DMS53 treated with DMSO at 0.1 percent for 48 hours (cell line): ENCODE data around the gene ZFP92.
"Not testable (repeated sequence)": the region's sequence is repeated elsewhere in the genome, so short reads cannot be mapped to it uniquely, and the experiment has no call there.

ENCODE experiments used
- DNase-seq: peaks from one replicate; lab custom pipeline; 2025; ENCODE audit not compliant: unreplicated experiment; lab: John Stamatoyannopoulos, UW

Gene ZFP92

DNA sequence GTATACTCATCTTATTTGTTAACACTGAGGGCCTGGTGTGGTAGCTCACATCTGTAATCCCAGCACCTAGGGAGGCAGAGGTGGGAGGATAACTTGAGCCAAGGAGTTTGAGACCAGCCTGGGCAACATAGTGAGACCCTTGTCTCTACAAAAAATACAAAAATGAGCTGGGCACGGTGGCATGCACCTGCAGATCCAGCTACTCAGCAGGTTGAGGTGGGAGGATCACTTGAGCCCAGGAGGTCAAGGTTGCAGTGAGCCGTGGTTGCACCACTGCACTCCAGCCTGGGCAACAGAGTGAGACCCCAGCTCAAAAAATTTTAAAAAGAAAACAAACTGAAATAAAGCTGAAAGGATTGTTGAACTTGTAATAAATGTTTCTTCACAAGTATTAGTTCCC is 26.3 kb upstream of the ZFP92 start:
- DNase-seq: not testable (repeated sequence)

GRCh38 chrX:153386097-153386496 is 25.2 kb upstream of the ZFP92 start:
- no peak for DNase-seq

DNA sequence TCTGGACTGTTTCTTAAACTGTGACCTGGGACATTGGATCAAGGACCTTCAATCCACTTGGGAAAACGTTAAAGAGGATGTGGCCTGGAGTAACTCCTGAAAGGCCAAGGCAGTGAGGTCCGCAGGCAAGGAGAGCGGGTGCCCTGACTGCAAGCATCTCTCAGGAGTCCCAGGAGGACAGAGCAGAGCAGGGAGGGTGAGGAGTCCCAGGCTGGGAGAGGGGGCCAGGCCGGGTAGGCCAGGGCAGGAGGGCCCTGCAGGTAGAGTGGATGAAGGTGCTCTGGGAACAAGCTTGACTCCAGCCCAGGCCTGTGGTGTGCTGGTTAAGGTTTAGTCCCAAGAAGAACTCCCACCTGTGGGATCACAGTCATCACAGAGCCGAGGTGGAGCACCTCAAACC is 23.9 kb upstream of the ZFP92 start:
- no peak for DNase-seq

DNA sequence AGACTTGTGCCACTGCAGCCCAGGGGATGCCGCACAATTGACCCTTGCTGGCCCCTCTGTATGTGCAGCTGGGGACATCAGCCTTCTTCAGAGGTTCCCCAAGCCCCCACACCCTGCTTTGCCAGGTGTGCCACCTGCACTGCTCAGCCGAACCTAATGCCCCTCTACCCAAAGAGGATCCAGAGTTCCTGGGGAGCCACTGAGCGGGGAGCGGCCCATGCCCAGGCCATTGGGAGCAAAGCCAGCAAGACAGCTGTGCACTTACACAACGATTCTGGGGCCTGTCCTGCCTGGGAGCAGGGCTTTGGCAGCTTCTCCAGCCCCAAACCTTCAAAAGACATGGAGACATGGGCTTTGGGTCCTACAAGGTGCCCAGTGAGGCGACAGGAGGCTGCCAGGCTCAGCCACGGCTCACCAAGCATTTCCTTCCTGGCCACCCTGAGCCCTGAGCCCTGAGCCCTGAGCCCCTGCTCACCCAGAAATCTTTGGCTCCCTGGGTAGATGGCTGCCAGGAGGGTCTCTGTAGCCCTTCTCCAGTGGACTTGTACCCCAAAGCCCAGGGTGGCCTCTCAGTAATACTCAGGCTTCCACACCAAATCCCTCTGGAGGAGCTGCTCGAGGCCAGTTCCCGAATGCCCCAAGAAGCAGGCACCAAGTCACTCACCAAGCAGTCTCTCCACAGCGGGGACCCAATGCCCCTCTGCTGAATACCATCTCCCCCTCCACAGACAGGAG is 23.1 kb upstream of the ZFP92 start:
- no peak for DNase-seq

- no peak for DNase-seq
These were observed 22.4 kb upstream of the ZFP92 start for GRCh38 chrX:153388722-153389459.

DNA sequence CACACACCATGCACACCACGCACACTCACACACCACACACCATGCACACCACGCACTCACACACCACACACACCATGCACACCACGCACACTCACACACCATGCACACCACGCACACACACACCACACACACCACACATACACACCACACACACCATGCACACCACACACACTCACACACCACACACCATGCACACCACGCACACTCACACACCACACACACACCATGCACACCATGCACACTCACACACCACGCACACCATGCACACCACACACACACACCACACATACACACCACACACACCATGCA is 21.9 kb upstream of the ZFP92 start:
- DNase-seq: not testable (repeated sequence)

DNA sequence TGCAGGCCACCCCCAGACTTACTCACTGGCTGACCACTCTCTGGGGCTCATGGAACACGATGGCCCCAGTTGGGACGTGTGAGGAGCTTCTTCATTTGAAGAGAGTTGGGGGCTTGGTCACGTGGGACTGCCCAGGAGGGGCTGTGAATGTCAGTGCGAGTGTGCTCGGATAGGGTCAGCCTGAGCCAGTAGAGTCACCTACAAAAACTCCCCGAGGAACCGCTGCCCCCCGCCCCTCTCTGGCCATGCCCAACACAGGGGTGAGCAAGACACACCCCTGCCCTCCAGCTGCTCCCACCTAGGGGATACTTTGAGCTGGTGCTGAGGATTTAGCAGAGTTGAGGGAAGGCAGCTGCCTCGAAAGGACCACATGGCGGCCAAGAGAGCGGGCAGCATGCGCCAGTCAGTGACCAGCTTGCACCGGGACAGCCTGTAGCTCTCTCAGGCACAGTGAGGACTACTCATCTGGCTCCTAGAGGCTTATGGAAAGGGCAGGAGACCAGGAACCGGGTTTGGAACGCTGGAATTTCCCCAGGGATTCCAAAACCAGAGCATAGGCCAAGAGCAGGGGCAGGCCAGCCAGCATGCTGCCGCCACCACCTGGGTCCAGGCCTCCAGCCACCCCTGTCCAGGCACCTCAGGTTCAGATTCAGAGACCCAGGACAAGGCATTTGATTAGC is 18.5 kb upstream of the ZFP92 start:
- DNase-seq: no peak

GRCh38 chrX:153394612-153395011 is 16.7 kb upstream of the ZFP92 start:
- no peak for DNase-seq

- no peak for DNase-seq
These were observed 15.5 kb upstream of the ZFP92 start for GRCh38 chrX:153395613-153396319.

DNA sequence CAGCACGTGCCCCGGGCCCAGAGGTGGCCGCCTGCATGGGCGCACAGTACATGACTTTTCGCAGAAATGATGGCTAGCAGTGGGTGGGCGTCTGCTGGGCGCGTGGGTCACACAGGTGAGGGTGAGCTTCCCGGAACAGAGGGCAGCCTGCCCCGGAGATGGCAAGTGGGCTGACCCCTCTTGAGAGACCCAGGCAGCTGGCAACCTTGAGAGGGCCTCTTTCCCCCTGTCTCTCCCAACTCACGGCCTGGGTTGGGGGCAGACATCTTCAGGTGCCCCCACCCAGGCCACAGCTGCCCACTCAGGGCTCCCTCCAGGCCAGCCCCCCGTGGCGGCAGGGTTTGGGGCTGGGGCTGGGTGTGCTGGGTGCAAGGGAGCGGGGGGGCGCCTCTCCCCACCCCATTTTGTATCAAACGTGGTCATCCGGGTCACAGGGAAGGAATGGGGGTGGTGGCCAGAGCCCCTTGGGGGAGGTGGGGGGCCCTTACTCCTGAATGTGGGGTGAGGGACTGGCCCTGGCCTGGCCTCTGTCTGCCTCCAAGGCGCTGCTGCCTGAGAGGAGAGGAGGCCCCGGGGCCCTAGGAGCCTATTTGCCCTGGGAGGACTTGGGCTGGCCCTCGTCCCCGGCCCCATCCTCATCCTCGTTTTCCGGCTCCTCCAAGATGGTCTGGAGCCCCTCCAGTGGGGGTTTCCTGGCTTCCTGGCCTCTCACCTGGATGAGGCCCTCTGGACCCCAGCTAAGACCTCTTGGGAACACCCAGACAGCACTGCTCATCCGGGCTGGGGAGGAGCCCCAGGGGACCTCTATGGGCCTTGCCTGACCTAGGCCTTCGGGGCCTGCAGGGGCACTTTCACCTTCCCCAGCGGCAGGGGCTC is 14.7 kb upstream of the ZFP92 start:
- no peak for DNase-seq

GRCh38 chrX:153397256-153397960 is 13.9 kb upstream of the ZFP92 start:
- no peak for DNase-seq

GRCh38 chrX:153398275-153398960 is 12.9 kb upstream of the ZFP92 start:
- DNase-seq: no peak

- no peak for DNase-seq
These were observed 10.8 kb upstream of the ZFP92 start for GRCh38 chrX:153400146-153401132.

DNA sequence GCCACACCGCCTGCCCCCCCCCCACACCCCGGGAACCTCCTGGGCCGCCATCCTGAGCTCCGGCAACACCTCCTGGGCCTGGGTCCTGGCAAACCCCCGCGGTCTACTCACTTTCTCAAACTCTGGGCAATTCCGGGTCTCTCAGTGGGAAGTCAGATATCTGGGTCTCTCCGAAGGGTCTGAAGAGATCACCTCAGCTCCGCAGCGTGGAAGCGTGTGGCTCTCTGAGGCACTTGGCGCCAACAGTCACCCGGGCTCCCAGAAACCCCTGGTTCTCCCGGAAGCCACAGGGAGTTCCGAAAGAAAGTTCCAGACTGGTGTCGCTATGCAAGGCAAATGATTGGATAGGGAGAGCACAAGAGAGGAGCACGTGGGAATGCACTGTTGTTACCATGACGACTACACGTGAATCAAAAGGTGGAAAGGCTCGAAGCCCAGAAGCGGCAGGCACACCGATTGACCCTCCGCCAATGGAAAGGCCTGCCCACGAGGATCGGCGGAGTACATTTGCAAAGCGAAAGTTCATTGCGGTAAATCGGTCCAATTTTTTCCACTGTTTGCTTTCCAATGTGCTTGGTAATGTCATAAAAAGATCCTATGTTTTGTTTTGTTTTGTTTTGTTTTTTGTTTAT is 10.0 kb upstream of the ZFP92 start, which contains the start of gene PNMA6E:
PNMA6E (minus strand) TSS at position 218 of the 632 bp plus-strand sequence. CDS start 2,501 bp downstream, outside the sequence.
- no peak for DNase-seq

DNA sequence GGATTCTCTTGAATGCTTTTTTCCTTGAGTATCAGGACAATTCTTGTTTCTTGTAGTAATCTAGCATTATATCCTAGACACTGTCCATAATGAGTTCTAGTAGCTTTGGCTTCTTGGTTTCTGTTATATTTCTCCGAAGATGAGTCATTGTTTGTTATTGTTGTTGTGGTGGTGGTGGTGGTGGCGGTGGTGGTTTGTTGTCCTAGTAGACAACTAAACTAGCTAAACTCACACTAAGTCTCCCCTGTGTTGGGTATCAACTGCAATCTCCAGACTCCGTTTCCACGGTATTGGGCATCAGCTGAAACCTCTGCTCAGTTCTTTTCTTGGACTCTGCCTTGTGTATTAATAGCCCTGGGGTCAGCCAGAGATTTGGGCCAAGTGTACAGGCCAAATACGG is 6.9 kb upstream of the ZFP92 start:
- DNase-seq: not testable (repeated sequence)

DNA sequence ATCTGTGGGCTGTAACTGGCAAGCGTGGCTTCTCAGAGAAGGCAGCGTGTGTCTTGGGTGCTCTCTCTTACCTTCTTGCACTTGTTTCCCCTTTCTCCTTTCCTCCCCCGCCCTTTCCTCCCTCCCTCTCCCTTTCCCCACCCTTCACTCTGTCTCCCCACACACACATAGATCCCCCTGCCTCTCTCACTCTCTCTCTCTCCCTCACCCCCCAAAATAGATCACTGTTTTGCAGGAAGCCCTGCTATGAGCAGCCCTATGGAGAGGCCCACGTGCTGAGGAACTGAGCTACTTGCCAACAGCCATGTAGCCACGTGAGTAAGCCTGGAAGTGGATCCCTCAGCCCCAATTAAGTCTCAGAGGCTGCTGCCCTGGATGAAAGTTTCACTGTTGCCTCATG is 5.8 kb upstream of the ZFP92 start:
- DNase-seq: no peak

DNA sequence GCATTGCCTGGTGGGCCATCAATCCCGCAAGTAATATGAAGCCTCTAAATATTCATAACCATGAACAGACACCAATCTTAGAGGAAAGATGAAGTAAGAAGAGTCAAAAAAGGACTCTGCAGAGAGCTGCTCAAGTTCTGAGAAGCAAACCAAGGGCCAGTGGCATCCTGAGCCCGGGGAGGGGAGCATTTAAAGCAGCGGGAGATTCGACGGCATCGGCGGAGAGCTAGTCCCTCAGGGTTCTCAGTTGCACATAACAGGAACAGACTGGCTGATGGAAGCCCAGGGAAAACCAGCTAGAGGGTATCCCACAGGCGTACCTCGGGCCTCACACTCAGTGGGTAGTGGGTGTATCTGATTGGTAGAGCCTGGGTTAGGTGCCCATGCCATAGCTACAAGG is 5.3 kb upstream of the ZFP92 start:
- no peak for DNase-seq

- DNase-seq: no peak
These were observed 4.4 kb upstream of the ZFP92 start for GRCh38 chrX:153406903-153407302.
